GM12878 (cell line): ENCODE data around the gene PEF1. TPM values are rescaled to one million over a fixed set of nuclear protein-coding genes. Genes with fewer than 3 reads are reported as not detected.

ENCODE experiments used
- ATAC-seq: fragments of 200-7000 bp; cut with Tn5 transposase; 3 replicates; pipeline ENCODE4 v1.9.1; 2020; ENCODE audit warnings: mild to moderate bottlenecking, moderate library complexity
- BruUV-seq: library from RNA; stranded (reverse); fragments of 400-500 nt; replicated peaks from 2 replicates; lab custom pipeline; 2021; lab: Mats Ljungman, UMichigan
- CTCF ChIA-PET: fragments of 300-600 bp; sonication (Branson Sonifier 250); formaldehyde crosslinking; extraction: SDS; loops from one replicate; lab custom pipeline; 2021; ENCODE audit warnings: inconsistent platforms; lab: Yijun Ruan, JAX
- POLR2A ChIA-PET: fragments of 350-600 bp; formaldehyde crosslinking; extraction: SDS; loops from one replicate; lab custom pipeline; 2021; ENCODE audit warnings: inconsistent platforms; lab: Charles Lee
- RAD21 ChIA-PET: fragments of 300-600 bp; sonication (Branson Sonifier 250); formaldehyde crosslinking; loops from one replicate; lab custom pipeline; 2023; ENCODE audit warnings: antibody characterized with exemption; ENCODE audit not compliant: unreplicated experiment; lab: Charles Lee
- SMC1A ChIA-PET: fragments of 300-600 bp; sonication (Branson Sonifier 250); formaldehyde crosslinking; loops from one replicate; lab custom pipeline; 2023; ENCODE audit not compliant: unreplicated experiment, uncharacterized antibody; lab: Charles Lee
- DNase-seq: peaks from one replicate; pipeline ENCODE4 v3.0.0-alpha.2; 2011; ENCODE audit warnings: low read depth, low spot score
- FAIRE-seq: peaks from 3 replicates; lab custom pipeline; 2011; peaks lifted over from hg19 to GRCh38; lab: Jason Lieb, UNC
- H2AFZ ChIP-seq: 2 replicates; pipeline ENCODE4 v1.6.0; 2011; ENCODE audit warnings: low read depth, low read length, control low read depth; ENCODE audit not compliant: control insufficient read depth
- H3K27ac ChIP-seq: 2 replicates; pipeline ENCODE4 v1.5.1; 2011; ENCODE audit warnings: control low read depth; ENCODE audit not compliant: control insufficient read depth, insufficient read depth
- H3K27me3 ChIP-seq, 2 experiments: replicated peaks in 1 of 2; 2 replicates each; pipeline versions ENCODE4 v1.6.0 to v1.6.1; 2011; ENCODE audit warnings: low read length in 1 of 2; ENCODE audit not compliant: control insufficient read depth in 2 of 2, insufficient read depth in 2 of 2
- H3K36me3 ChIP-seq, 2 experiments: 2 replicates each; pipeline ENCODE4 v1.5.1; 2011; ENCODE audit warnings: low read length in 1 of 2; ENCODE audit not compliant: control insufficient read depth in 2 of 2, insufficient read depth in 2 of 2
- H3K4me1 ChIP-seq: 2 replicates; pipeline ENCODE4 v1.6.1; 2011; ENCODE audit warnings: mild to moderate bottlenecking, low read length, moderate library complexity, mixed read lengths; ENCODE audit not compliant: control insufficient read depth, insufficient read depth
- H3K4me2 ChIP-seq: 2 replicates; pipeline ENCODE4 v1.6.0; 2011; ENCODE audit warnings: control low read depth; ENCODE audit not compliant: control insufficient read depth, insufficient read depth
- H3K4me3 ChIP-seq: fragments of 200-600 bp; sonication (generic); 2 replicates; pipeline ENCODE4 v1.5.1; 2016
- H3K79me2 ChIP-seq: 2 replicates; pipeline ENCODE4 v1.6.0; 2011; ENCODE audit warnings: low read length; ENCODE audit not compliant: control insufficient read depth, insufficient read depth
- H3K9ac ChIP-seq: 2 replicates; pipeline ENCODE4 v1.8.0; 2011; ENCODE audit warnings: low read length, control low read depth, mixed read lengths; ENCODE audit not compliant: control insufficient read depth, insufficient read depth
- H3K9me3 ChIP-seq: replicated peaks from 3 replicates; pipeline ENCODE4 v1.5.1; 2011; ENCODE audit warnings: mild to moderate bottlenecking, low read length; ENCODE audit not compliant: control insufficient read depth, insufficient read depth
- H4K20me1 ChIP-seq: 2 replicates; pipeline ENCODE4 v1.6.0; 2011; ENCODE audit not compliant: control insufficient read depth, insufficient read depth
- NR2F1 ChIP-seq: fragments of 450-650 bp; conservative IDR thresholded peaks from 2 replicates; pipeline ENCODE4 v1.6.1; 2017; ENCODE audit warnings: mild to moderate bottlenecking
- PAX5 ChIP-seq: IDR thresholded peaks from 2 replicates; pipeline ENCODE4 v1.6.1; 2011; ENCODE audit warnings: low read depth, low read length, borderline replicate concordance
- YY1 ChIP-seq: IDR thresholded peaks from 2 replicates; pipeline ENCODE4 v1.6.1; 2011; ENCODE audit warnings: low read depth, mild to moderate bottlenecking, low read length
- WGBS: methylation state at CpG from one replicate; pipeline ENCODE4 v1.1.6; 2016; ENCODE audit warnings: low lambda C conversion rate; ENCODE audit not compliant: insufficient replicate concordance, insufficient coverage; ENCODE audit errors: missing lambda C conversion rate; 5-methylcytosine and 5-hydroxymethylcytosine counted together
- in situ Hi-C: fragments of 300-500 bp; cut with MboI; formaldehyde crosslinking; loops from 9 replicates; pipeline ENCODE4 v1.14.3; 2018; ENCODE audit warnings: mixed read lengths
- intact Hi-C: fragments of 100-400 bp; cut with micrococcal nuclease; formaldehyde crosslinking; loops from one replicate; pipeline ENCODE4 v1.14.2; 2022; ENCODE audit not compliant: unreplicated experiment
- polyA plus RNA-seq, 11 experiments: library from polyadenylated mRNA; depleted of rRNA in 4 of 11; unstranded in 6 of 11; stranded (reverse) in 5 of 11; fragments of >200 nt; fragmentation: Nextera tagmentation in 4 of 11; fragmentation: Illumina TruSeq in 1 of 11; extraction: Ambion mirVana in 4 of 11; extraction: Trizol in 1 of 11; gene quantifications; 1 replicate in 1 of 11; 2 replicates in 10 of 11; pipeline versions ENCODE4 v1.2.1 to v1.2.3, GENCODE V29; 2011 to 2016; ENCODE audit warnings: inconsistent platforms in 2 of 11, missing spikeins in 2 of 11, low read depth in 1 of 11
- total RNA-seq, 4 experiments: library from RNA; depleted of rRNA in 3 of 4; stranded (reverse); fragments of >200 nt in 3 of 4; fragmentation: Illumina TruSeq in 1 of 4; extraction: Trizol in 1 of 4; gene quantifications; 2 replicates each; pipeline versions ENCODE4 v1.2.1 to v1.2.3, GENCODE V29; 2013 to 2021

The PEF1 gene
- total and polyA plus RNA-seq, 10 of the 15 experiments (the other 5 are each of a cell fraction or from before 2014, with no cell fraction given), result 27.1 to 107 (median 79.0) TPM

- 30% methylated on average over 10 of the region's 10 CpGs for WGBS
- SMC1A ChIA-PET, result interaction anchor here (0.5 to 5.7 kb wide), 13 partner anchors 9 to 238 kb away, joined by 3 to 51 read pairs (median 3); partner anchors contain the start of gene COL16A1
- ATAC-seq, result peak; percentile 30
- intact Hi-C loops (loop anchor here (10.0 kb wide), 1 partner anchor 398 kb away; no protein-coding TSS in a partner anchor), in situ Hi-C loops (loop anchor here (5.0 kb wide), 1 partner anchor 41 kb away; no protein-coding TSS in a partner anchor)
- CTCF ChIA-PET, result interaction anchor here (0.6 to 7.0 kb wide), 17 partner anchors 15 to 397 kb away, joined by 3 to 90 read pairs (median 3); partner anchors contain the start of genes COL16A1 and PEF1
- H3K9me3 ChIP-seq, result no peaks in the 10 kb centered on the region
- RAD21 ChIA-PET, result interaction anchor here (1.2 to 4.5 kb wide), 9 partner anchors 22 to 122 kb away, joined by 4 to 62 read pairs (median 12); partner anchors contain the start of genes COL16A1 and PEF1
- H2AFZ ChIP-seq, result no peak overlapping the region
- no peak for FAIRE-seq
- H3K4me1 ChIP-seq, result no peaks in the 10 kb centered on the region
- no peaks in the 10 kb centered on the region; a peak in 1 of 4 replicates for H3K27me3 ChIP-seq
- no peaks in the 10 kb centered on the region for H3K36me3 ChIP-seq
- POLR2A ChIA-PET, result interaction anchor here (0.6 kb wide), 1 partner anchor 407 kb away, joined by 3 read pairs; no protein-coding TSS in a partner anchor
- BruUV-seq, result no TSS peak
- no peak overlapping the region for H3K4me2 ChIP-seq
- H3K9ac ChIP-seq, result no peak overlapping the region
- H3K79me2 ChIP-seq, result no peaks in the 10 kb centered on the region
- DNase-seq, result no peak
- H3K27ac ChIP-seq, result no peak overlapping the region
- no peaks in the 10 kb centered on the region for H4K20me1 ChIP-seq
- H3K4me3 ChIP-seq, result no peak overlapping the region
- TF ChIP-seq NR2F1 (no peak), PAX5 (no peak), YY1 (0 out of 2 replicates have a peak, but pooled peaks have one; percentile 22)
Observed at GRCh38 chr1:31666263-31666963, 21.7 kb upstream of the PEF1 start.
